UCSD-AML1 (cell line): Measurements from ENCODE around the gene BMP15.

ENCODE experiments used
- DNase-seq: peaks from one replicate; lab custom pipeline; 2025; ENCODE audit not compliant: unreplicated experiment; lab: John Stamatoyannopoulos, UW

BMP15 gene

DNA sequence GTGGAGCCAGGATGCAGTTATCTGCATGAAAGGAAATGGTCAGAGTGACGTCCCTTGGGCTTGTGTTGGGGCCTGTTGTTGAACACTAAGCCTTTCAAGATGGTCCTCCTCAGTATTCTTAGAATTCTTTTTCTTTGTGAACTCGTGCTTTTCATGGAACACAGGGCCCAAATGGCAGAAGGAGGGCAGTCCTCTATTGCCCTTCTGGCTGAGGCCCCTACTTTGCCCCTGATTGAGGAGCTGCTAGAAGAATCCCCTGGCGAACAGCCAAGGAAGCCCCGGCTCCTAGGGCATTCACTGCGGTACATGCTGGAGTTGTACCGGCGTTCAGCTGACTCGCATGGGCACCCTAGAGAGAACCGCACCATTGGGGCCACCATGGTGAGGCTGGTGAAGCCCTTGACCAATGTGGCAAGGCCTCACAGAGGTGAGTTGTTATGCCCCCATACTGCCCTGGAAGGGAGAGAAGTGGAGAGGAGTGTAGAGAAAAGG lies at the start of gene BMP15:
Gene BMP15, plus strand, starts transcription at position 51 of the 492 bp plus-strand sequence. Its CDS starts 49 bp downstream, at position 100.
- DNase-seq, result no peak

DNA sequence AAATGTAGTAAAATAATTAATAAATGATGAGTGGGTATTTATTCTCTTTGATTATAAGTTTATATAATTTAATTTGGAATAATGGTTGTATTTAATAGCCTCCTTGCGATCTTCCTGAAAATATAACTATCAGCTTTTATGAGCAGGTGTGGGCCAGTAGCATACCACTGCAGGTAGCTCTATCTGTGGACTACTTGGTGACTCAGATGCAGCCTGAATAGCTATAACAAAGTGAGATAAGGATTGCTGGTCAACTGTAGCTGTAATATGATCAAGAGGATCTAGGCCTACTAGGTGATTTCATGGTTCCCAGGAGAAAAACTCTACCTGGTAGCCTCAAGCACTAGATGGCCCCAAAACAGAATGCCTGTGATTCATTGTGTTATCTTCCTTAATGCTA lies 47.1 kb upstream of the BMP15 start:
- no peak for DNase-seq

DNA sequence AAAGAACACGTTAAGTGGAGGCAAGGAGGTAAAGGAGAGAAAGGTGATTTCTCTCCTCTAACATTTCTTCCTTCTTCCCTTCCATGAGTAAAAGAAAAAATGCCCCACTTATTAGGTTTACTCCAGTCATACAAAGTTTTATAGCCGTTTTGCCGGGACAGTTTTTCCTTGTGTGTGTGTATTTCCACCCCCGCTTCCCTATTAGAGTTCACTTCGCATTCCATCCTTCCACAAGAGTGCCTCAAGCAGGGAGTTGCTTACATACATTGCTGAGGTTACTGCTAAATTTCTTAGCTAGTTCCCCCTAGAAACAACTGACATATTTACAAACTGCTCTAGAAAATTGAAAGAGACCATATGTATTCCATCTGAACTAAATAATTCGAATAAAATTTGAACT lies 45.2 kb upstream of the BMP15 start:
- DNase-seq, result no peak

DNA sequence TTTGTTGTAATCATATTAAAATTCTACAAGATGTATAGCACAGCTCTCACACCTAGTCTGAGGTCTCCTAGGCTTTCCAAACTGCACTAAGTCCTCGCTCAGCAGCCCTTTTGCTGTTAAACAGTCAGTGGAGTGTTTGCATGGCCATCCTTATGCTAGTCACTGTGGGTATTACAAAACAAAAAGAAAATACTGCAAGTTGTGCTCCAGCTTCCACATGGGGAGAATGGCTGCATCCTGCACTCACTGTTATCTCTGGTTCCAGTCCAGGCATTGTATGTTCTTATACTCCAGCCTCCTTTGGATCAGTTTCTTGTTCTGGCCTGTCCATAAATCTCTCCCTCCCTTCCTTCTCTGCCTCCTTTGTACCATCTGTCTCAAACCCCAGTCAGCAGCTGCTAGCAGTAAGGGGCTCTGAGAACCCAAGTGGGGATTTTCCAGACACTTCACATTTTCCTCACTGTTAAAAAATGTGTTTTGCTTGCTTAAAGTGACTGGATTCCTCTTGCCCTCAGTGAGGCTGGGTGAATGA lies 38.5 kb upstream of the BMP15 start:
- no peak for DNase-seq

DNA sequence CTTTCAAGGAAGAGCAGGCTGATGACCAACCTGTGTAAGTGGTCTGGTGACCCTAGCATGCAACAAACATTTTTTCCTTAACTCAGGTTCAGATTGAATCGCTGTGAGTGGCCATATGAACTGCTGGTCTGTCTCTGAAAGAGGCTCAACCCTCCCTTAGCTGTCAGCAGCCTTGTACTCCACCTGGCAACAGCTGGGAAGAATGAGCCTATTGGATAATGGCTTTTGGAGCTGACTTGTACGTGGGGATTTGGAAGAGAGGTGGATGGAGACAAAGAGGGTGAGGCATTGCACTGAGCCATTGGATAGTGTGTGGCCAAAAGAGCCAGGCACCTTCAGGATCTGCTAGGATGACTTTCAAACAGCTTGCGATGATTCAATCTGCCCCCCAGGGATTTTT lies 35.7 kb upstream of the BMP15 start:
- DNase-seq, result no peak

DNA sequence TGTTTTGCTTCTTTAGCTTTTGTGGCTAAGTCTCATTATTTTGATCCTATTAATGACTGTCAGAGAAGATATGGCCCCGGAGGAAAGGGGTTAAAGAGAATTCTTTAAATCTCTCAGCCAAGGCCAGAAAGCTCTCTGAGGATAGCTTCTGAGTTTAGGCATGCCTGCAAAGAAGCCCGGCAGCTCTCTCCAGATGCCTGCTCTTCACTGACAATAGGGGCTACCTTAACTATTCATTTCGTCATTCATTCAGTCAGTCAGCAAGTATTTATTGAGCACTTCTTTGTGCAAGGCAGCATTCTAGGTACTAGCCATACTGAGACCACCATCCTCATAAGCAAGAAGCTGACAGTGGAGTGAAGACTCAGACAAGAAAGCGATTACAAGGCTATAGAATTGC lies 34.0 kb upstream of the BMP15 start:
- DNase-seq, result no peak

DNA sequence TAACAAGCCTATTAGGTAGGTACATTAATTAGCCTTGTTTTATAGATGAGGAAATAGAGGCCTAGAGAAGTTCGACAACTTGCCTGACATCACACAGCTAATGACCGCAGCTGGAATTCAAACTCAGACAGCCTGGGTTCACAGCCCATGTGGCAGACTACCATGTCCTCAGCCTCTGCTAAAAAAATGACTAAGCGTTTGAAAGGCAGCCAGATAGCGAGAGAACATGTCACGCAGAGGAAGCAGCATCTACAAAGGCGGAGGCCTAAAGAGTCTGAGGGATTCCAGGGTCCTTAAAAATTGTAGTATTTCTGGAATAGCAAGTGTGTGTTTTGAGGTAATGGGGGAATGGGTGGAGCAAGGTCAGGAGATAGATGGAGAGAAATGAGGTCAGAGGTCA lies 33.2 kb upstream of the BMP15 start:
- DNase-seq, result no peak

DNA sequence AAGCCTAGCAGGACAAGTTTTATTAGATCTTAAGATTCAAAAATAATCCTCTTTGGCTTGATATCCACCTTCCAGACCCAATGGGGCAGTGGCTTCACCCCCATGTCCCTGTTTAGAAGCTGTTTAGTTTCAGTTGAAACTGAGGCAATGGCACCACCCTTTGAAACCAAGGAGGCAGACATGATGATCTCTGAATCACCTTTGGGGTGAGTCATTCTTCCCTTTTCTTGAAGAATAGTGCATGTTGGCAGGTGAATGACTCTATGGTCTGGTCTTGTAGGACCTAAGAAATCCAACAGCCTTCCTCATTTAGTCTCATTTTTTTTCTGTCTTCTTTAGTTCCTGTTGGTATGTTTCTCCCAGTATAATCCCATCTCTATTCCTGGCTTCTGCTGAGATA lies 29.5 kb upstream of the BMP15 start:
- no peak for DNase-seq

DNA sequence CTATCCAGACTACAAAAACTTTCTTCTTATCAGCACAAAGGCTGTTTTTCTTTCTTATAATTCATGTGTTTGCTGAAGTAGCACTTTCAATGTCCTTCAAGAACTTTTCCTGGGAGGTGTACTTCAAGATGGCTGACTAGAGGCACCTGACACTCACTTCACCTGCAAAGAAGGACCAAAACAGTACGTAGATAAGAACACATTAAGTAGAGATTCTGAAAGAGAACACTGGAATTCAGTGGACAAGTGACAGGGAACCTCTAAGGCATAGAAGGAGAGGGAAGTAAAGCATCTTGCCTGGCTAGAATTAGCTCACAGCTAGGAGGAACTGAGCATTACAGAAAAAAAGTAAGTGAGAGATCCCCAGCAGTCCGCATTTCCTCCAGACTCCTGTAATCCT lies 21.7 kb upstream of the BMP15 start:
- no peak for DNase-seq

DNA sequence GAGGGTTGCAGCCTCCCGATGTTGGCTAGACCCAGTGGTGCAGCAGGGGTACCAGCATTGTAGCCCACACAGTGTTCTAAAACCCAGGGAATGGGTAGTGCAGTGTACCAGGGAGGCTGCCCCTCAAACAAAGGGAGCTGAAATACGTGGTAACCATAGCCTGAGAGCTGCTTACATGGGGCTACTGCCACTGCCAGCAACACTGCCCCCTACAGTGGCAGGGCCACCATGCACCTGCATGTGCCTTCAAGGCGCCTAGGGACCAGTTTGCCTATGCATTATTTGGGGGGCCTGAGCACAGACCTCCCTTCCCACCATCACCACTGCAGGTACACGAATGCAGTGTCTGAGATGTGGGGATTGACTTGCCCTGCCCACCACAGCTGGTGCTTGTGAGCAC lies 21.0 kb upstream of the BMP15 start:
- DNase-seq, result no peak

DNA sequence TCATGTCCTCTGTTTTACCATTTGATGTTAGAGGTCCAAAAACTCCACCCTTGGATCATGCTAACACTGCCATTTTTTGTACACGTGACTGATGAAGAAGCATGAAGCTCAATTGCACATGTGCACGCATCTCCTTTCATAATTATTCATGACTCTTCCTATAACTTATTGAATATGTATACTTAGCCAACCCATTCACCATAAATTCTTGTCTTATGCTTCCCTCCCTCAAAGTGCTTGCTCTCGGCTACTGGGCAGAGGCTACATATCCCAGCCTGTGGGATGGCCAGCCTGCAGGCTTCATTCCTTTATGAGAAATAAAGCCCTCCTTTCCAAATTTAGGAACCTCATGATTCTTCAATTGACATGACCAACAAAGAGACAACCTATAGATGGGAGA lies 17.5 kb upstream of the BMP15 start:
- no peak for DNase-seq

DNA sequence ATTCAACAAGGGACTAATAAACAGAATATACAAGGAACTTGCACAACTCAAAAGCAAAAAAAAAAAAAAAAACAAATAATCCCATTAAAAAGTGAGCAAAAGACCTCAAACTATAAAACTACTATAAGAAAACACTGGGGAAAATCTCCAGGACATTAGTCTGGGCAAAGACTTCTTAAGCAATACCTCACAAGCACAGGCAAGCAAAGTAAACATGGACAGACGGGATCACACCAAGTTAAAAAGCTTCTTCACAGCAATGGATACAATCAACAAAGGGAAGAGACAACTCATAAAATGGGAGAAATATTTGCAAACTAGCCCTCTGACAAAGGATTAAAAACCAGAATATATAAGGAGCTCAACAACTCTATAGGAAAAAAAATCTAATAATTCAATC lies 17.1 kb upstream of the BMP15 start:
- DNase-seq, result no peak

DNA sequence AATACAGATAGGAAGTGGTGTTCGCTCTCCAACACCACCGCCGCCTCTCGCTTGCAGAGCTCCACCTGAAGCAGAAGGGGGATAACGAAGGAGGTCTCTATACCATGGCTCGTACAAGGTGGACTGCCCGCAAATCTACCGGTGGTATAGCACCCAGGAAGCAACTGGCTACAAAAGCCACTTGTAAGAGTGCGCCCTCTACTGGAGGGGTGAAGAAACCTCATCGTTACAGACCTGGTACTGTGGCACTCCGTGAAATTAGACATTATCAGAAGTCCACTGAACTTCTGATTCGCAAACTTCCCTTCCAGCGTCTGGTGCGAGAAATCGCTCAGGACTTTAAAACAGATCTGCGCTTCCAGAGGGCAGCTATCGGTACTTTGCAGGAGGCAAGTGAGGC lies 5.2 kb upstream of the BMP15 start:
- DNase-seq, result no peak

DNA sequence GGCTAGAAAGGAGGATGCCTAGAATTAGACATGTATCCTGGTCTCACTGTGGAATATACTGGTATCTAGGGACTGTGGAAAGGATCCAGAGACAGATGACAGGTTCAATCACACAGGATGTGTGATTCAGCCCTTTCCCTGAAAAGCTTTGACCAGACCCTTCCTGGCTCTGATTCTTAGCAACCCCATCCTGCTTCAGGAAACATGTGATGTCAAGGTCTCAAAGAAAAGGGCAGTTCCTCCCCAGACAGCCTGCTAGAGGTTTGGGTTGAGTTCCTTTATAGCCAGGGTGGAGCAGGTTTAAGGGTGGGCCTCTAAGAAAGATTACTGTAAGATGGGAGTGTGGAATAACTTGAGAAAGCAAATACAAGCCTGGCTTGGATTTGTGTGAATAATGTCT lies 3.0 kb downstream of the BMP15 start:
- DNase-seq, result no peak

DNA sequence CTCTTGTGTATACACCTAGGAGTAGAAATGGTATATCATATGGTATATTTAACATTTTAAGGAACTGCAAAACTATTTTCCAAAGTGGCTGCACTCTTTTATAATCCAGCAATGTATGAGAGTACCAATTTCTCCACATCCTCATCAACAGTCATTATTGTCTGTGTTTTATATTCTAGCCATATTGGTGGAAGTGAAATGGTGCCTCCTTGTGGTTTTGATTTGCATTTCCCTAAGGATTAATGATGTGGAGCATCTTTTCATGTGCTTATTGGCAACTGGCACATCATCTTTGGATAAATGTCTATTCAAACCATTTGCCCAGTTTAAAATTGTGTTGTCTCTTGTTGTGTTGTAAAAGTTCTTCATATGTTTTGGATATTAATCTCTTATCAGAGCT lies 9.6 kb downstream of the BMP15 start:
- DNase-seq, result no peak

DNA sequence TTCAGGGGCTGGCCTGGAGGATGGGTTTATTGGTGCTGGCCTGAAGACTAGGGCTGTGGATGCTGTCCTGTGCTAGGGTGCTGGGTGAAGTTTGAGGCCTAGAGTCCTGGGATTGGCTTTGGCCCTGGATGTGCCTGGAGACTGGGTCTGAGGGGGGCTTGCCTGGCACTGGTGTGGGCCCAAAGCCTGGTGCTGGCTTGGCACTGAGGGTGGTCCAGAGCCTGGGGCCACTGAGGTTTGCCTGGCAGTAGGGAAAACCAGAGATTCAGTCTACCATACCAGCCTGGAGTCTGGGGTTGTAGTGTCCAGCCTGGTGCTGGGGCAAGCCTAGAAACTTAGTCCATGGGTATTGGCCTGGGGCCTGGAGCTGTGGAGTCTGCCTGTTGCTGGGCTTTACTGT lies 16.6 kb downstream of the BMP15 start:
- DNase-seq, result no peak

DNA sequence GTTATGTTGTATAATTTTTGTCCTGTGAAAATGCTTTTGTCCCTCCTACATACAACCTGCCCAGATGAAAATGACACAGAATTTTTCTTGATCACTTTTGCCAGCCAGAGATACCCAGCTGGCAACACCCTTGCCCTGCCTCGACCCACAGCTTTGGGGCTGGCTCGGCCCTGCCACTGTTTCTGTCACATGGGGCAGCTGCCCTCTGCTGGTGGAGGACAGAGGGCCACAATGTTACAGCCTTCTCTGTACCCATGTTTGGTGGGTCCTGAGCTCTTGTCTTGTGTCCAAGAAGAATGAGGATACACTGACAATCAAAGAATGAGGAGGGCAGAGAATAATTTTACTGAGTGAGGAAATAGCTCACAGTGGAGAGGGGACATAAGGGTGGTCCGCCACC lies 31.1 kb downstream of the BMP15 start:
- peak; percentile 10 for DNase-seq

DNA sequence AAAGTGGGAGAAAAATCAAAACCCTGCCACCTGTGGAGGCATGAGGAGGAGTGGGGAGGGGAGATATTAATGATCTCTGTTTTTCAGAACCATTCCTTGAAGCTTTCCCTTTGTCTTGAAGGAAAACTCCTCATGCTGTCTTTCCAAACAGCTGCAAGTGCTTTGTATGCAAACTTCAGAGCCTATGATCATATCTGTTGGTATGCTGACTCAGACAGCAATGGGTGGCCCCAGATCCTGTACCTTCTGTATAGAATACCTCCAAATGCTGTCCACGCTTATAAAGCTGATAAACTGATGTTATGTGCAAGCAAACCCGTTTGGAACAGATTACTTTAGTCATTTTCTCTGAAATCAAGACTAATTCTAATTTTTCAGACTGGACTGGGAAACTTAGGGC lies 31.9 kb downstream of the BMP15 start:
- DNase-seq, result no peak

DNA sequence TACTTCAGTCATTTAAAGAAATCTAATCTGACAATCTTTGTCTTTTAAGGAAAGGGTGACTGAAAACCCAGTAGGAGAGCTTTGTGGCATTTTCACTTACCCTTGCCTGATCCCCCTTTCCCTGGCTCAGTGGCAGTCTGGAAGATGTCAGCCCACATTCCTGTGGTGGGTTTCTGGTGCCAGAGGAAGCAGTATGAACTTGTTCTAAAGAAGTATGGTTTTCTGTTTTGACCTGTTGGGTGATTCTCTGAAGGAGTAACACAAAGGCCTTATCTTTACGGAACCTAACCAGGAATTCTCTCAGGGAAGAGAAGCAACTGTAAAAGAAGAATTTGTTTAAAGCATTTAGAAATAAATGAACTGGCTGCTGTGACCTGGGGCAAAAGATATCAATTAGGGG lies 41.9 kb downstream of the BMP15 start:
- no peak for DNase-seq

DNA sequence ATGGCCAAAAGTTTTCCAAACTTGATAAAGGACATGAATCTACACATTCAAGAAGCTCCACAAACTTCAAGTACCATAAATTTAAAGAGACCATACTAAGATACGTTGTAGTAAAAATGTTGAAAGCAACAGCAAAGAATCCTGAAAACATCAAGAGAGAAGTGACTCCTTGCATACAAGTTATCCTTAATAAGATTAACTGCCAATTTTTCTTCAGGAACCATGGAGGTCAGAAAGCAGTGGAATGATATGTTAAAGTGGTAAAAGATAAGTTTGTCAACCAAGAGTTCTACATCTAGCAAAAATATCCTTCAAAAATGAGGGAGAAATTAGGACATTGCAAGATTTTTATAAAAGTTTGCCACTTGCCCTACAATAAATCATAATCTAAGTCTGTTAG lies 43.3 kb downstream of the BMP15 start:
- DNase-seq, result no peak

DNA sequence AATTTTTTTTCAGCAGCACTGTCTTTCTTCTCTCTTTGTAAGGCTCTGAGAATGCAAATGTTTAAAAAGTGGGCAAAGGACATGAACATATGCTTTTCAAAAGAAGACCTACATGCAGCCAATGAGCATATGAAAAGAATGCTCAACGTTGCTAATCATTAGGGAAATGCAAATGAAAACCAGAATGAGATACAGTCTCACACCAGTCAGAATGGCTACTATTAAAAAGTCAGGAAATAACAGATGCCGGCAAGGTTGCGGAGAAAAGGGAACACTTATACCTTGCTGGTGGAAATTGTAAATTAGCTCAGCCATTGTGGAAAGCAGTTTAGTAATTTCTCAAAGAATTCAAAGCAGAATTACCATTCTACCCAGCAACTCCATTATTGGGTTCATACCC lies 51.6 kb downstream of the BMP15 start:
- DNase-seq, result no peak

DNA sequence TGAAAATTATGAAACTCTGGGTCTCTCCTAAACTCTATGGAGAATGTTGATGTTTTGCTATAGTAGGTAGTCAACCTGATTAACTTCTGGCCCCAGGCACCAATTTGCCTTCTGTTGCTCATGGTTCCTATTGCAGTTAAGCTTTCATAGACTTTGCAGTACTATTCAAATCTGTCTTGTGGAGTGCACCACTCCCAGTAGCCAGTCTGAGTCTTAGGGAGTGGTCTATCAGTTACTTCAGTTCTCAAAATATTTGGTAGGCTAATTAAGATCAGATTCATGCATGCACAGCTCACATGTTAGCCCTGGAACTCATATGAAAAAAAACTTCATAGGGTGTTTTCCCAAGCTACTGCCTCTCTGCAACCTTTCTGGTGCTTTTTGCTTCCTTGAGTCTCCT lies 53.3 kb downstream of the BMP15 start:
- DNase-seq, result no peak
